Upper lobe of left lung (tissue), 4 donors: ENCODE measurements around the gene ARL2.

ENCODE experiments used
- CTCF ChIP-seq, 6 experiments: fragments of 450-650 bp in 4 of 6; fragments of 200-600 bp in 2 of 6; sonication (generic) in 2 of 6; IDR thresholded peaks; one replicate each; pipeline ENCODE4 v1.5.1; 2016 to 2019; ENCODE audit warnings: antibody characterized with exemption in 6 of 6
- EP300 ChIP-seq, 4 donors: sonication (generic); formaldehyde crosslinking; IDR thresholded peaks; one replicate each; pipeline ENCODE4 v1.5.1; 2017; ENCODE audit warnings: antibody characterized with exemption in 4 of 4, control low read depth in 2 of 4
- POLR2A ChIP-seq, 4 donors: fragments of 450-650 bp; IDR thresholded peaks; one replicate each; pipeline ENCODE4 v1.5.1; 2016 to 2017; ENCODE audit warnings: antibody characterized with exemption in 4 of 4, mild to moderate bottlenecking in 2 of 4
- POLR2AphosphoS5 ChIP-seq, 2 donors: sonication (generic); formaldehyde crosslinking; IDR thresholded peaks; one replicate each; pipeline ENCODE4 v1.5.1; 2017; ENCODE audit warnings: antibody characterized with exemption in 2 of 2

GRCh38 chr11:64971421-64972233, 42.3 kb upstream of the ARL2 start, which contains the start of gene MAJIN:
- TF ChIP-seq CTCF (IDR thresholded peaks at IDR 0.05) = peak in 1 of 6 experiments; percentile 5
- TF ChIP-seq POLR2A (IDR thresholded peaks at IDR 0.05) = peak in 1 of 4 donors; percentile 29
- TF ChIP-seq POLR2AphosphoS5 (IDR thresholded peaks at IDR 0.05) = peak in 1 of 2 donors; percentile 43
- TF ChIP-seq EP300 (IDR thresholded peaks at IDR 0.05) = no peak
